HEK293 (cell line): Measurements from ENCODE around the gene GRIK2.

Experiments used
- CTCF ChIA-PET: fragments of 350-600 bp; formaldehyde crosslinking; extraction: SDS; loops from one replicate; lab custom pipeline; 2021; ENCODE audit warnings: antibody characterized with exemption; lab: Yijun Ruan, JAX
- POLR2A ChIA-PET: fragments of 300-600 bp; formaldehyde crosslinking; extraction: SDS; loops from one replicate; lab custom pipeline; 2020; ENCODE audit warnings: antibody characterized with exemption, inconsistent platforms; lab: Yijun Ruan, JAX
- H3K27ac ChIP-seq: fragments of 200-500 bp; sonication (Bioruptor generic); 2 replicates; pipeline ENCODE4 v1.5.1; 2014; ENCODE audit warnings: low read depth, low read length, control low read depth, inconsistent platforms; ENCODE audit errors: extremely low read depth
- H3K36me3 ChIP-seq, 2 experiments: fragments of 200-500 bp in 1 of 2; sonication (Bioruptor generic) in 1 of 2; 1 replicate in 1 of 2; 2 replicates in 1 of 2; pipeline ENCODE4 v1.5.1; 2014 to 2017; ENCODE audit warnings: inconsistent platforms in 2 of 2, low read length in 2 of 2; ENCODE audit not compliant: control insufficient read depth in 2 of 2, insufficient read depth in 1 of 2
- H3K4me1 ChIP-seq: fragments of 200-500 bp; sonication (Bioruptor generic); 2 replicates; pipeline ENCODE4 v1.5.1; 2014; ENCODE audit warnings: mild to moderate bottlenecking, low read length, inconsistent platforms; ENCODE audit not compliant: control insufficient read depth, insufficient read depth
- H3K4me3 ChIP-seq: 2 replicates; pipeline ENCODE4 v1.5.1; 2011; ENCODE audit warnings: low read depth, mild to moderate bottlenecking, control low read depth, low read length, moderate library complexity
- H3K9me3 ChIP-seq: fragments of 200-500 bp; sonication (Bioruptor generic); 2 replicates; pipeline ENCODE4 v1.5.1; 2014; ENCODE audit warnings: low read depth, low read length, inconsistent platforms; ENCODE audit not compliant: control insufficient read depth, insufficient read depth
- GLI4 ChIP-seq: fragments of 450-650 bp; formaldehyde crosslinking; IDR thresholded peaks from 2 replicates; pipeline ENCODE4 v1.5.1; 2016; ENCODE audit warnings: missing biosample characterization, missing genetic modification characterization
- ZBTB10 ChIP-seq: fragments of 450-650 bp; formaldehyde crosslinking; IDR thresholded peaks from 2 replicates; pipeline ENCODE4 v1.5.1; 2016; ENCODE audit warnings: missing biosample characterization, missing genetic modification characterization
- ZBTB11 ChIP-seq: fragments of 450-650 bp; formaldehyde crosslinking; conservative IDR thresholded peaks from 2 replicates; pipeline ENCODE4 v1.5.1; 2016; ENCODE audit warnings: low read depth, missing biosample characterization, missing genetic modification characterization
- ZNF121 ChIP-seq: fragments of 450-650 bp; formaldehyde crosslinking; IDR thresholded peaks from 2 replicates; pipeline ENCODE4 v1.5.1; 2016; ENCODE audit warnings: missing biosample characterization, missing genetic modification characterization
- ZNF23 ChIP-seq: fragments of 450-650 bp; formaldehyde crosslinking; IDR thresholded peaks from 2 replicates; pipeline ENCODE4 v1.5.1; 2016; ENCODE audit warnings: missing biosample characterization, missing genetic modification characterization, borderline replicate concordance
- ZNF449 ChIP-seq: fragments of 450-650 bp; formaldehyde crosslinking; IDR thresholded peaks from 2 replicates; pipeline ENCODE4 v1.5.1; 2017; ENCODE audit warnings: missing biosample characterization, mild to moderate bottlenecking, missing genetic modification characterization, moderate library complexity
- ZNF514 ChIP-seq: fragments of 450-650 bp; formaldehyde crosslinking; IDR thresholded peaks from 2 replicates; pipeline ENCODE4 v1.5.1; 2016; ENCODE audit warnings: missing biosample characterization, missing genetic modification characterization
- ZNF518A ChIP-seq: fragments of 450-650 bp; formaldehyde crosslinking; conservative IDR thresholded peaks from 2 replicates; pipeline ENCODE4 v1.5.1; 2016; ENCODE audit warnings: low read depth, missing biosample characterization, missing genetic modification characterization
- ZNF747 ChIP-seq: fragments of 450-650 bp; formaldehyde crosslinking; IDR thresholded peaks from 2 replicates; pipeline ENCODE4 v1.5.1; 2016; ENCODE audit warnings: missing biosample characterization, missing genetic modification characterization
- ZSCAN23 ChIP-seq: fragments of 450-650 bp; formaldehyde crosslinking; IDR thresholded peaks from 2 replicates; pipeline ENCODE4 v1.5.1; 2016; ENCODE audit warnings: missing biosample characterization, missing genetic modification characterization
- ZSCAN5A ChIP-seq: fragments of 450-650 bp; formaldehyde crosslinking; IDR thresholded peaks from 2 replicates; pipeline ENCODE4 v1.5.1; 2016; ENCODE audit warnings: missing biosample characterization, missing genetic modification characterization

The GRIK2 gene

GRCh38 chr6:101926149-101926925, 532.8 kb downstream of the GRIK2 start:
- CTCF ChIA-PET, result interaction anchor here (1.1 kb wide), 1 partner anchor 16 kb away, joined by 3 read pairs; no protein-coding TSS in a partner anchor
- Histone ChIP-seq H3K4me3 (no peak overlapping the region), H3K9me3 (no peaks in the 10 kb centered on the region)
- TF ChIP-seq ZBTB10 (tag by site-specific recombination) (no peak), GLI4 (tag by site-specific recombination) (no peak), ZNF23 (no peak), ZSCAN5A (tag by site-specific recombination) (no peak), ZNF747 (tag by site-specific recombination) (no peak), ZSCAN23 (tag by site-specific recombination) (no peak), ZNF518A (tag by site-specific recombination) (no peak), ZNF449 (tag by site-specific recombination) (no peak), ZNF121 (tag by site-specific recombination) (no peak), ZBTB11 (tag by site-specific recombination) (no peak), ZNF514 (no peak)
- TF ChIP-seq, all 188 proteins: peak for 0
- H3K27ac ChIP-seq, result no peak overlapping the region
- no peaks in the 10 kb centered on the region for H3K4me1 ChIP-seq
- POLR2A ChIA-PET, result no interaction called here
- no peaks in the 10 kb centered on the region for H3K36me3 ChIP-seq
